Stimulated activated CD4-positive, alpha-beta T cell treated with anti-CD3 and anti-CD28 coated beads, Interleukin-1b, Interleukin-23, amount 100 ng/mL, for 1 hour (primary cell): Measurements from ENCODE around the gene APP.
"Not testable (repeated sequence)": the region's sequence is repeated elsewhere in the genome, so short reads cannot be mapped to it uniquely, and the experiment has no call there.

ENCODE experiments used
- DNase-seq, 2 donors: peaks; one replicate each; pipeline ENCODE4 v3.0.0-alpha.2; 2020; ENCODE audit warnings: low read depth in 2 of 2

Gene APP

GRCh38 chr21:26099610-26100219, 70.9 kb downstream of the APP start:
- DNase-seq, result no peak

DNA sequence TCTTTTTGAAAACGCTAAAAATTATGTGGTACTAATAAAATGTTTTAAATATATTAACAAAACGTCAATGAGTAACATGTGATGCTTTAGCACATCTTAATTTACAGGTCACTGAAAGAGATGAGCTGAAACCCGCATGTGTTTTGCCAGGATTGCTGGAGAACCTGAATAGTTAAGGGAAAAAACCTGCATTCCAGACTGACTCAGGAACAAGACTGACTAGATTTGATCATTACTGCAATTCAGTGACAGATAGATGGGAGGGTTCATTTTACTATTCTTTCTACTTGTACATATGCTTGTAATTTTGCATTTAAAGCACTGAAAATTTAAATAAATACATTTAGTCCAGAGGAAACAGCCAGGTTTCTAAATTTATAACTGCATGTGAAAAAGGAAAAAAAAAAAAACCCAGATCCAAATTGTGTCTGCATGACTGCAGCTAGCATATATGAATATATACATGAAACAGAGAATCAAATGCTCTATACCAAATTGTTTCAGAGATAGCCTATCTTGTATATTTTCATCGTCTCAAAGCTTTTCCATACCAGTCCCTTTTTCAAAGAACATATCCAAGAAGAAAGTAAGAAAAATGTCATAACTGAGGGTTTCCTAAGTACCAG, 71.7 kb downstream of the APP start:
- no peak for DNase-seq

- no peak for DNase-seq
These were observed 73.1 kb downstream of the APP start for GRCh38 chr21:26097475-26097874.

DNA sequence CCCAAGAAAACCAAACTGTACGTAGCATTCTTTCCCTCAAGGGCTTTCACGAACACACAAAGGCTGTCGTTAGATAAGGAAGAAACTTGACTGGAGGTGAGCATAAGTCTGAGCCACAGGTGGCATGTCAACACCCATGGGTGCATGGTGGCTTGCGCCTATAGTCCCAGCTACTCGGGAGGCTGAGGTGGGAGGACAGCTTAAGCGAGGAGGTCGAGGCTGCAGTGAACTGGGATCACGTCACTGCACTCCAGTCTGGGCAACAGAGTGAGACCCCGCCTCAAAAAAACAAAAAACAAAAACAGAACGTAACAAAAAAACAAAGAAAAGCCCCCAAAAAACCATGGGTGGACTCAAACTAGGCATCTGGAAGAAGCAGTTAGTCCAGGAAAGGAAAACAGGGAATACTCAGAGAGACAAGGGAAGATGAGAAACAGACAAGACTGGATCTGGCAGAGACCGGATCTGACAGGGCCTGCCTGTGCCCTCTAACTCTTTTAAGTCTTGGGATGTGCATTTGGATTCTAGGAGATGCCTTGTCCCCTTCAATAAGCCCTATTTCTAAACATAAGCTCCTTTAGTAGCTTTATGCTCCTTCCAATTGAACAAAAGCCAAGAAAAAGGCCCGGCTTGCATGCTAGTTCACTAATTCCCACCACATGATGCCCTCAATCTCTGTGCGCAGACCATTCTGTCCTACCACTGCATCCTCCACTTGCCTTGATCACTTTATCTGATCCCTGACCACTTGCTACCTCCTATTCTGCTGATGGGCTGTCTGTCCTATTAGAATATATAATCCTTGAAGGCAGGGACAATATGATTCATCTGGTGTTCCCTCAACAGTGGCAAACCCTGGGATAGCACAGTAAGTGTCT, 73.8 kb downstream of the APP start:
- DNase-seq, result no peak

- DNase-seq, result no peak
These were observed 75.4 kb downstream of the APP start for GRCh38 chr21:26095131-26095530.

- no peak for DNase-seq
These were observed 77.4 kb downstream of the APP start for GRCh38 chr21:26093122-26093521.

DNA sequence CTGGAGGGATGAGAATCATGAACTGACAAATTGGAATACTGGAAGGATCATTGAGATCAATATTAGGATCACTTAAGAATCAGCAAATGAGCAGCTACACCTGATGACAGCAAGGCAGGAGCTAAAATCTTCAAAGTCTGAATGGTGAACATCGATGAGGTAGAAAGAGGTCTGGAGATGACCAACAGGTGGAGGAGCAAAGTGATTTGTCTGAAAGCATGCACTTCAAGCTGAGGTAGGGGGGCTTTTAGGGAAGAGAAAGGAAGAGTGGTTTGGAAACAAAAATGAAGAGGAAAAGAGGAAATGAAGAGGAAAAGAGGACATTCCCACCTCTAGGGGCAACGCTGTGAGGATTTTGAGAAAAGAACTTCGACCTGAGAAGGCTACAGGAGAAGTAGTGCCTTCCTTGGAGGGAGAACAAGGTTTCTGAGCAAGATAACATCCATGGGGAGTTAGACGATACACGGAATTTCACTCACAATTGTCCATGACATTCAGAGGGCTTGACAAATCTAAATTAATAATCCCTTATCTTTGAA, 79.0 kb downstream of the APP start:
- DNase-seq, result no peak

DNA sequence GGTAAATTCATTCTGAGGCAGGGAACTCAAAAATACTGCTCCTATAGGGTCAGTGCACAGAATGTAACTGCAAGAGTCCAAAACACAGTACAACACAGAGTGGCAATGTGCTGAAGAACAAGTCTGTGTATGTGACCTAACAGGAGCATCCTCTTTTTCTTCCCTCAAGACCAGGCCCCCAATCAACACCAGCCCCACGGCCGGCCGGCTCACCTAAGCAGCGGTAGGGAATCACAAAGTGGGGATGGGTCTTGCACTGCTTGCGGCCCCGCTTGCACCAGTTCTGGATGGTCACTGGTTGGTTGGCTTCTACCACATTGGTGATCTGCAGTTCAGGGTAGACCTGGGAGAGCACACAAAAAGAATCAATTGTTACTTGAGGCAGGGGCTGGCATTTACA, 80.8 kb downstream of the APP start:
- no peak for DNase-seq

- no peak for DNase-seq
These were observed 83.2 kb downstream of the APP start for GRCh38 chr21:26087223-26087918.

- no peak for DNase-seq
These were observed 84.7 kb downstream of the APP start for GRCh38 chr21:26085882-26086281.

DNA sequence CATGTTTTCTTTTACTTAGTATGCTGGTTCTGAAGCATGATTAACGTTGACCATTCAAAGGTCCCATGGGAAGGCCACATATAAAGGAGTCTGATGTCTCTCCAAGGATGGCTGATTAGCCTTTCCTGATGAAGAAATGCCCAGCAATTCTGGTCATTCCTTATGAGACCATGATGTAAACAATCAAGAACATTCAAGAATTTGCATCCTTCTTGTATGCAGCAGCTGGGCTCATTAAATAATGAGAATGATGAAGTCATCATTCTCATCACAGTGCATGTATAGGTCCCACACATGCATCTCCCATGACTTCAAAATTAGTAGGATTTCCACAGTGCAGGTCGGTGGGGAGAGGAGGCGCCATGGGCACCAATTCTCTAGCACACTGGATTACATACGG, 85.4 kb downstream of the APP start:
- DNase-seq, result no peak

- DNase-seq, result no peak
These were observed 88.0 kb downstream of the APP start for GRCh38 chr21:26082549-26082948.

- DNase-seq, result not testable (repeated sequence)
These were observed 89.3 kb downstream of the APP start for GRCh38 chr21:26081175-26081760.

GRCh38 chr21:26080211-26080610, 90.4 kb downstream of the APP start:
- DNase-seq, result no peak

GRCh38 chr21:26079366-26079765, 91.2 kb downstream of the APP start:
- no peak for DNase-seq

DNA sequence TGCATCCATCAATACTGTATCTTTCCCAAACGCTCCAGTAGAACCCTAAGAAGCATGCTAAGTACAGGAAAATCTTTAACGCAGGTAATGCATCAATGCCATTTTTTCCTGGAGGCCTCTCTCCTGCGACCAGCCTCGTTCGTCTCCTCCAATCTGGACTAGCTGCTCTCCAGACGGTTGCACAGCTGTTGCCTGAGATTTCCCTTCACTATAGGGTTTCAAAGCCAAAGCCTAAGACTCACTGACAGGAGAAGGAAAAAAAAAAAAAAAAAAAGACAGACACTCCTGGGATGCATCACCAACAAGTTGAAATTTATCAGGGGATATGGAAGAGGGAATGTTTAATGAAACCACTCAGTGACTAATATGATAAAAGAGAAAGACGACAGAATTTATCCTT, 93.0 kb downstream of the APP start:
- DNase-seq, result no peak

- DNase-seq, result no peak
These were observed 97.6 kb downstream of the APP start for GRCh38 chr21:26072666-26073615.

DNA sequence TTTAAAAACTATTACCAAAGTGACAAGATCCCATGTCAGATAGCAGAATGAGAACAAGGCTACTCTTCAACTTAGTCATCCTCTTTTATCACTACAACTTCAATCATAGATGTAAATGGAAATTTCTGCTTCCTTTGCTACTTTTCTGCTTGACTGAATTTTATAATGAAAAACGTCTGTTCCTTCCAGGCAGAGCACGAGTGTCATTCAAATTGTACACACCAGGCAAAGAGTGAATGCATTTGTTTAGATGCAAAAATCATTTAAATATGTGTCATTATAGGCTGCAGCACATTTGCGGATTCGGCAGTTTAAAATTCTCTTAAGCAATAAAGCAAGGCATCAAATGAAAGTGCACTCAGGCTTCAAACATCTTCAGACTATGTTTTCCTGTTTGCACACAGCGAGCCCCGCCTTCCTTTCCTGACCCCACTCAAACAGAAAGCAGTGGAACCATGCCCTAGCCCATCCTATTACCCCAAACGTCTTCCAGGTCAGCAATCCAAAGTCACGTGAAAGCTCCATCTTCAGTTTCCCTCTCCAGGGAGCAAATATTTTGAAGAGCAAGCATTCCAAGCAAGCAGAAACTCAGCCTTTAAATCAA, 99.6 kb downstream of the APP start:
- DNase-seq, result no peak

DNA sequence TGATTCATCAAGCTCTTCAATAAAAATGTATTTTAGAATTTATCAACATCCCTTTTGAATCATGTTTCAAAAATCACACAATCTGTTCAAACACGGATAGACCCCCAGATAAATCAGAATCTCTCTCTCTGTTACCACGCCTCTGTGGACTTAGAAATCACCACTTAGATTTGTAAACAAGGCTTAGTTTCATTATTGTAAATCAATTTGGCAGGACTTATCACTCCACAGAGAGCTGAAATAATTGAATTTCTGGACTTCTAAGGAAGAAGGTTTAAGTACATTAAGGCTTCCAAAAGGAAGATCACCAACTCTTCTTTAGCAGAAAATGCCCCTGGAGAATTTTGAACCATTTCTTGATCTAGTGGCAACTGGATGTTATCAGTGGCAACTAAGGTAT, 100.4 kb downstream of the APP start:
- no peak for DNase-seq

- DNase-seq, result no peak
These were observed 101.8 kb downstream of the APP start for GRCh38 chr21:26068776-26069175.
